MM.1S (cell line): ENCODE results near the gene ERCC1.

Experiments
- EZH2 ChIP-seq: fragments of 300-600 bp; sonication (generic); optimal IDR thresholded peaks from 2 replicates; pipeline ENCODE3; 2017; ENCODE audit warnings: low read depth, mild to moderate bottlenecking, antibody characterized with exemption, low read length, mixed read lengths
- EZH2phosphoT487 ChIP-seq: fragments of 300-600 bp; sonication (generic); IDR thresholded peaks from 2 replicates; pipeline ENCODE4 v1.6.1; 2018; ENCODE audit warnings: antibody characterized with exemption, low read length
- TF ChIP-seq, protein P1 (sequence below): fragments of 300-600 bp; sonication (generic); IDR thresholded peaks from 2 replicates; pipeline ENCODE4 v1.5.1; 2016; ENCODE audit warnings: antibody characterized with exemption, low read length, mixed read lengths

DNA sequence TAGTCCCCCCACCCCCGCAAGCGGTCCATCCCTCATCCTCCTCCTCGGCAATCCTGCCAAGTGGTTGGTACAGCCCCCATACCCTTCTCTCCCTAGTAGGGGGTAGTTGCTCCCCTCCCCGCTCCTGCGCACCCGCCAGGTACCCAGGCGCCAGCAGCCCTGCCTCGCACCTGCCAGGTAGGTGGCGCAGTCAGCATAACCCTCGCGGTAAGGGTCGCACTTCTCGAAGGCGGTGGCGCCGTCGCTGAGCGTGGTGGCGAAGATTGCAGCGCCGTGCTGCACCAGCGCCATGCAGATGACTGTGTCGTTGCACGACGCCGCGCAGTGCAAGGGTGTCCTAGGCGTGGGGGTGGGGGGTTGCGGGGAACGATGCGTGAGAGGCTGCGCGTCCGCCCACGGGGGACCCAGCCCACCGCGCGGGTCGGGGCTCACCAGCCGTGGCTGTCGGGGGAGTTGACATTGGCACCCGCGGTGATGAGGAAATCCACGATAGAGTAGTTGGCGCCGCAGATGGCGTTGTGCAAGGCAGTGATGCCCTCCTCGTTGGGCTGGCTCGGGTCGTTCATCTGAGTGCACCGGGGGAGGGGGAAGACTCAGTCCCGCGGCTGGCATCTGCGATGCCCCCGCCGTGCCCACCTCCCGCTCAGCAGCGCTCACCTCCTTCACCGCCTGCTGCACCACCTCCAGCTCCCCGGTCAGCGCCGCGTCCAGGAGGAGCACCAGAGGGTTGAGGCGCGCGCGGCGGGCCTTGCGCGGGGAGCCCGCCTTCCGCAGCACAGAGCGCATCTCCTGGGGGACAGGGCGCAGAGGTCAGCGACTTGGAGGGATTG, 38.1 kb downstream of the ERCC1 start:
- TF ChIP-seq, protein P1, sequence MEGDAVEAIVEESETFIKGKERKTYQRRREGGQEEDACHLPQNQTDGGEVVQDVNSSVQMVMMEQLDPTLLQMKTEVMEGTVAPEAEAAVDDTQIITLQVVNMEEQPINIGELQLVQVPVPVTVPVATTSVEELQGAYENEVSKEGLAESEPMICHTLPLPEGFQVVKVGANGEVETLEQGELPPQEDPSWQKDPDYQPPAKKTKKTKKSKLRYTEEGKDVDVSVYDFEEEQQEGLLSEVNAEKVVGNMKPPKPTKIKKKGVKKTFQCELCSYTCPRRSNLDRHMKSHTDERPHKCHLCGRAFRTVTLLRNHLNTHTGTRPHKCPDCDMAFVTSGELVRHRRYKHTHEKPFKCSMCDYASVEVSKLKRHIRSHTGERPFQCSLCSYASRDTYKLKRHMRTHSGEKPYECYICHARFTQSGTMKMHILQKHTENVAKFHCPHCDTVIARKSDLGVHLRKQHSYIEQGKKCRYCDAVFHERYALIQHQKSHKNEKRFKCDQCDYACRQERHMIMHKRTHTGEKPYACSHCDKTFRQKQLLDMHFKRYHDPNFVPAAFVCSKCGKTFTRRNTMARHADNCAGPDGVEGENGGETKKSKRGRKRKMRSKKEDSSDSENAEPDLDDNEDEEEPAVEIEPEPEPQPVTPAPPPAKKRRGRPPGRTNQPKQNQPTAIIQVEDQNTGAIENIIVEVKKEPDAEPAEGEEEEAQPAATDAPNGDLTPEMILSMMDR: no peak
- TF ChIP-seq EZH2: no peak
- no peak for TF ChIP-seq EZH2phosphoT487
